ENCODE data around the gene ALPP.
"Not testable (repeated sequence)": the region's sequence is repeated elsewhere in the genome, so short reads cannot be mapped to it uniquely, and the experiment has no call there.

ALPP gene

DNA sequence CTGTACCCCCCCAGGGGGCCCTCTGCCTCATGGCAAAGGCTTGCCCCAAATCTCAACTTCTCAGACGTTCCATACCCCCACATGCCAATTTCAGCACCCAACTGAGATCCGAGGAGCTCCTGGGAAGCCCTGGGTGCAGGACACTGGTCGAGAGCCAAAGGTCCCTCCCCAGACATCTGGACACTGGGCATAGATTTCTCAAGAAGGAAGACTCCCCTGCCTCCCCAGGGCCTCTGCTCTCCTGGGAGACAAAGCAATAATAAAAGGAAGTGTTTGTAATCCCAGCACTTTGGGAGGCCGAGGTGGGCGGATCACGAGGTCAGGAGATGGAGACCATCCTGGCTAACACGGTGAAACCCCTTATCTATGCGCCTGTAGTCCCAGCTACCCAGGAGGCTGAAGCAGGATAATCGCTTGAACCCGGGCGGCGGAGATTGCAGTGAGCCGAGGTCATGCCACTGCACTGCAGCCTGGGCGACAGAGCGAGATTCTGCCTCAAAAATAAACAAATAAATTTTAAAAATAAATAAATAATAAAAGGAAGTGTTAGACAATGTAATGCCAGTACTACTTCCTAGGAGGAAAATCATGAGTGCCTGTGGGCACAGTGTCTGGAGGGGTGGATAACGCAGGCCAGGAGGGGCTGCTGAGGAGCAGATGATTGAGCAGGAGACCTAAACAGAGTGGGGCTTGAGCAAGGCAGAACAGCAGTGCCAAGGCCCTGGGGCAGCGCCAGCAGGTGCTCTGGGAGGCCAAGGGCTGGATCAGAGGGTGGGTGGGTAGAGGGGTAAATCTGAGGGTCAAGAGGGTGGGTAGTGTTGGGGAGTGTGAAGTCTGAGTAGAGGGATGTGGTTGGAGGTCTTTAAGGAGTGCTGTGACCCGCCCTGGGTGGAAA, 4.0 kb downstream of the ALPP start:
- no peak for DNase-seq

DNA sequence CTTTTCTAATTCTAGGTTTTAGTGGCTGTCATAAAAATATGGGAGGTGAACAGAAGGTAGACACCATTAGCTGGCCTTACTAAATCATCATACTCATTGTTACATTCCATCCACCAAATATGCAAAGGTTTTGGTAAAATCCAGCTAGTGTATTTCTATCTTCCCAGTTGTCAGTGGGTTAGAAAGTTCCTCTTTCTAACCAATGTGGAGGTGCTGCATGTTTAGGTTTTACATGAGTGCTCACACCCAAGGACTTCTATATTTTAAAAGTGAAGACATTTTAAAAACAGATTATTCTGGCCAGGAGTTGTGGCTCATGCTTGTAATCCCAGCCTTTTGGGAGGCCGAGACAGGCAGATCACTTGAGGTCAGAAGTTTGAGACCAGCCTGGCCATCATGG, 5.9 kb downstream of the ALPP start:
- DNase-seq, result no peak

DNA sequence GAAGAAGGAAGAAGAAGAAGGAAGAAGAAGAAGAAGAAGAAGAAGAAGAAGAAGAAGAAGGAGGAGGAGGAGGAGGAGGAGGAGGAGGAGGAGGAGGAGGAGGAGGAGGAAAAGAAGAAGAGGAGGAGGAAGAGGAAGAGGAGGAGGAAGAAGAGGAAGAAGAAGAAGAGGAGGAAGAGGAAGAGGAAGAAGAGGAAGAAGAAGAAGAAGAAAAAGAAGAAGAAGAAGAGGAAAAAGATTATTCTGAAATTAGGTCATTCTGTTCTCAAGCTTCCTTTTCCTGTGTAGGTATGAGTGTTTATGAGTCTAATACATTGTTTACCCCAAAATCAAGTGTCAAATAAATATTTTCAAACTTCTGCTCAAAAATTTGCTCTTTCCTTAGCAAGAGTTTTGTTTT, 6.5 kb downstream of the ALPP start:
- DNase-seq, result not testable (repeated sequence)

DNA sequence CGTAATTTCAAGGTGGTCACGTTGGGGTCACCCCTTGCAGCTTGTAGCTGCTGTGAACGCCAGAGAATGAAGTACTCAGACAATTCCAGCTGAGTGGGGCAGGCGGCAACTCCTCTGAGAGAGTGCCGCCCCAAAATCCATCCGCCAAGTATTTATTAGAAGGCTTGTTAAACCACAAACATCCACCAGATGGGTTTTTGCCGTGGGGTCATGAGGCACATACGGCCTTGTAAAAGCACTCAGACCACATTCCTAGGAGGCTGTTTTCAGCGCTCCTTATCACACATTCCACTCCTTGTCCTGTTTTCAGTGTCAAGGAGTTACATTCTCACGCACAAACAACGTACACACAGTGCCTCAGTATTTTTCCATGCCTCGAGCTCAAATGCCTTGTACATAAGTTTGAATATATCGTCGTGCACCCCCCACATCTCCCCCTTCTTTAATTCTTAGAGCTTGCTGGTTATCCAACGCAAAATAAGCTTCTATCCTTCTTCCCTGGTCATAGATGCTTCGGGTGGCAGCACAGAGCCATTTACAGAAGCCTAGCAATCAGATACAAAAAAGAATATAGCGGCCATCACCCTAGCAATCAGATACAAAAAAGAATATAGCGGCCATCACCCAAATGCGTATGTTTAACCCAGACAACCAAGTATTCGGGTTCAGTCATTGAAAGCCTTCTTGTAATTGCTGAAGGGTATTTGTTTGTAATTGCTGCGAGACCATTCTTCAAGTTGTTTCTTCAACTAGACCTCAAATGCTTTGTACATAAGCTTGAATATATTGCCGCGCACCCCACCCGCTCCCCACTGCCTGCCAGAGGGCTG, 7.3 kb downstream of the ALPP start:
- DNase-seq, result no peak

DNA sequence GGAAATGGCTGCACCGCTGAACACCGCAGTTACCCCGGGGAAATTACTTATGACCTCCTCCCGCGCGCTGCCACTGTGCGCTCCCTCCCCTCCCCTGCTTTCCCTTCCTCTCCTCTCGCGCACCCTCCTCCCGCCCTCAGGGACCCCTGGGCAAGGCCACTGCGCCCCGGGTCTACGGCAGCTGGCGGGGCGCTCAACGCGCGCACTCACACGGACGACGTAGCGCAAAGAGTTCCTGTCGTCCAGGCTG, 7.9 kb downstream of the ALPP start:
- DNase-seq, result no peak

DNA sequence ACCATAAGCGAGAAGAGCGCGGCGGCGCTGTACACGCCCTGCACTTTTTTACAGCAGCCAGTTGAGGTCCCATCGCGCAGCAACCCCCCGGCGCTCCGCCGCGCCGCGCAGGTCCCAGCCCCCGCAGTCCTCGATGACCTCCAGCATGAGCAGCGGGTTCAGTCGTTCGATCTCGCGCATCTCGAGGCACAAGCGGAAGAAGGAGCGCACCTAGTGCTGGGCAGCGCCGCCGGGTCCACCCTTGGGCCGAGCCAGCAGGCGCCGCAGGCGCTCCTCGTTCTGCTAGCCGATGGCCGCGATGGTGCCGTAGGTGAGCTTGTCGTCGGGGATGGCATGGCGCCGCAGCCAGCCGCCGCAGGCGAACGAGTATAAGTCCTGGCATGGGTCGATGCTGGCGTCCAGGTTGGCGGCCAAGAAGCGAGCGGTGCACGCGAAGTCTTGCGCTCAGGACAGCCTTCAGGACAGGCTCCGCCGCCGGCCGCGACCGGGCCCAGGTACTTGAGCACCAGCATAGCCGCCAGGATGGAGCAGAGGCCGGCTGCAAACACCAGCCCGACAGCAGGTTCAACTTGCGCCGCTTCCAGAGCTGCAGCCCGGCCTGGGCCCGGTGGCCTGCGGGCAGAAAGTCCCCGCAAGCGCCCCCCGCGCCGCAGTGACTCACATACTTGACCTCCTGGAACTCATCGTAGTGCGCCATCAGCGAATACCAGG, 8.3 kb downstream of the ALPP start:
- no peak for DNase-seq

DNA sequence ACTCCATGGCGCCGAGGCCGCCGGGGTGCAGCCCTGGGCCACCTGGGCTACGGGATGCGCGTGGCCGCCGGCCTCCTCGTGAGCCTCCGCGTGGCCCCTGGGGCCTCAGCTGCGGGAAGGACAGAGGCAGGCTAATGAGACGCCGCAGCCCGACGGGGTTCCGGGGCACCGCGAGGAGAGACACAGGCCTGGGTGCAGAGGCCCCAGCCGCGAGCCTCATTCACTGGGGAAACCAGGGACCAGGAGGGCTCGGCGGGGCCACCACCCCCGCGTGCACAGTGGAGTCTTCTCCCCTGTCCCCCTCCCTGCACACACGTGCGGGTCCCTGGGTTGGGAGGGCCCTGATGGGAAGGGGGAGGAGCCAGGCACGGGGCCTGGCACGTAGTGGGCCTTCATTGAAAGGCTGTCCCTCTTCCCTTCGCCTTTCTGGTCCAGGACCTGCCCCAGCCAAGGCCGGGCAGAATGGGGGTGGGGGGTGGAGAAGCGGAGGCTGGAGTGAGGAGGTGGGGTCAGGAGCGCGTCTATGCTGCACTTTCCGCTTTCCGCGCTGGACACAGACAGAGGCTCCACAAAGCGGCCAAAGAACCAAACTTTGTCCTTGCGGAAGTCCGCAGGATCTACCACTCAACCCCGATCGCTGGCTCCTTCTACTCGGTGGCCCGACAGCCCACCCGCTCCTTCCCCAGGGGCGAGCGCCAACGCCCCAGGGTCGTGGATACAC, 9.1 kb downstream of the ALPP start:
- DNase-seq, result no peak

DNA sequence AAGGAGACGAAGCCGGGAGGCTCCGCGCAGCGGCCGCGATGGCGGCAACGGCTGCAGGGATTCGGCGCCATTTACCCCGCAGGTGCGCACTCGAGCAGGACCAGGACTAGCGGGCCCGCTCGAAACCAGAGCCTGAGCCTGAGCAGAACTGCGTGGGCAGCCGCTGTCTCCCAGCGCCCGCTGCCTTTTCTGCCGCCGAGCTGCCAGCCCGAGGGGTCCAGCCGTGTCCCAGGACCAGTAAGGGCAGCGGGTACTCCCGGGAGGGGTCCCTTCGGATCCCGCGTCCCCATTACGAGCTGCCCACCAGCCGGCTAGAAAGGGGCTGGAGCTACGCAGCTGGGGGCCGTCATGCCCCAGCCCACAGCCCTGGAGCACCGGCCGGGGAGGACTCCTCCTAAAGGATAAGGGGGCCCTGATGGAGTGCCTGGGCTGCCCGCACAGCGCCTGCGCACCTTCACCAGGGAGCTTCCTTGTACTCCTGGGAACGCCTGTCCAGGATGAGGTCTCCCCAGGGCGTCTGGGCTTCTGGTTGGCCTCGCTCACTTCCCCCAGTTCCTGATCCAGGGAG, 9.9 kb downstream of the ALPP start:
- no peak for DNase-seq

DNA sequence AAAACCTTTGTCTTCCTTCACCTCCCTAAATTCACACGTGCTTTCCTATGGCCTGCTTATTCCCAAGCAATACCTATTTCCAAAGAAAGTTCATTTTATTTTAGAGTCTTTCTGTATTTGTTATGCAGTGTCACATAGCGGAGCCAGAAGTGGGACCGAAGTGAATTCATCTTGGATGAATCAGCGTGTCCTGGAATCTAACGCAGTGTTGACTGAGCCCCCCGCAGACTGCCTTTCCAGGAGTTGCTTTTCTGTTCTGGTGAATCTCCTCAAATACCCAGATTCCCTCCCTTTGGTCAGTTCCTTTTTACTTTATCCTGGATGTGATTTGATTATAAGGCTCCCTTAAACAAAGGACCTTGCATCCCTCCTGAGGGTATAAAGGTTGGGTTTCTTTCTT, 10.8 kb downstream of the ALPP start:
- no peak for DNase-seq

DNA sequence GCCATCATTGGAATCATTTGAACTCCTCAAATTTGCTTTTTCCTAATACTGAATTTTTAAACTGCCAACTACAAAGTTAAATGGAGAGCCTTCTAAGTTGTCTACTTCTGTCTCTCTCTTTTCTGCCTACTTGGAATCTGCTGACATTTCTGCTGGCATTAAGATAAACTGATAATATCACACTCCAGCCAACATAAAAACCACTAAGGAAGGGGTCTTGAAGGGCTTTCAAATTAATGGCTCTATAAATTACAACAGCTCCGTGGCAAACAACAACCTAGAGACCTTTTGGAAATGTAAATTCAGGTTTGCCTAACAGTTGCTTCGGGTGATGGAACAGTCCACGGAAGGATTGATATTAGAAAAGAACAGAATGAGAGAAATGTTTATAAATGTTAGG, 12.1 kb downstream of the ALPP start:
- DNase-seq, result no peak

DNA sequence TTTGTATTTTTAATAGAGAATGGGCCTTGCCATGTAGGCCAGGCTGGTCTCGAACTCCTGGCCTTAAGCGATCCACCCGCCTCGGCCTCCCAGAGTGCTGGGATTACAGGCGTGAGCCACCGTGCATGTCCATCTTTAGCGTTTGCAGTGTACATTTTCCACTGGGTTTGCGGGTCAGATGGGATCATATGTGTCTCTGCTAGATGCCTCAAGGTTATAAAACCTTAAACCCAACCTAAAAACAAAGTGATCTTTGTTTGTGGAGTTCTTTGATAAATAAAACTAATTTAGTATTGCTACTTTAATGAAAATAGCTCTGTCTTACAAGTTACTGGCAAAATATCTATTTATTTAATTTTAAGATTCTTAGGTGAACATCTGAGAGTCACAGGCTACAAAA, 15.0 kb downstream of the ALPP start:
- DNase-seq, result no peak

DNA sequence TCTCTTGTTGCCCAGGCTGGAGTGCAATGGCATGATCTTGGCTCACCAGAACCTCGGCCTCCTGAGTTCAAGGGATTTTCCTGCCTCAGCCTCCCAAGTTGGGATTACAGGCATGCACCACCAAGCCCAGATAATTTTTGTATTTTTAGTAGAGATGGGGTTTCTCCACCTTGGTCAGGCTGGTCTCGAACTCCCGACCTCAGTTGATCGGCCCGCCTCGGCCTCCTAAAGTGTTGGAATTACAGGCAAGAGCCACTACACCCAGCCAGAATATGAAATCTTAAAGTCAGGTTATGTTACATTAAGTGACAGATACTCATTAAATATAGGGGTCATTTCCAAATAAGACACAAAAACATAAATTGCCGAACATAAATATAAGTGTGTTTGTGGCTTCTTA, 15.9 kb downstream of the ALPP start:
- not testable (repeated sequence) for DNase-seq

DNA sequence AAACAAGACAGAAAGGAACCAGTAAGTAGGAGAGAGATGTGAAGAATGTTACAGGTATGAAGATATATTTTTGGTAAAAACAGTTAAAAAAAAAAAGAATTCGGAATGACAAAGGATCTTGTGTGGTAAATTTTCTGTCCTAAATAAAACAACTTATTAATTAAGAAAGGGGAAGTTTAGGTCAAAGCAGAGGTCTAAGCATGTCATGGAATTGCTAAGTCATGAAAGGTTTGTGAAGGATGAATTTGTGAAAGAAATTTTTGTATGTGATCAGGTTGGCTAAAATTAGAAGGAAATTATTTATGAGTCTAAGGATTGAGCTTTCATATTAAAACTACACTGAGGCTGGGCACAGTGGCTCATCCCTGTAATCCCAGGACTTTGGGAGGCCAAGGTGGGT, 17.0 kb downstream of the ALPP start:
- DNase-seq, result no peak

DNA sequence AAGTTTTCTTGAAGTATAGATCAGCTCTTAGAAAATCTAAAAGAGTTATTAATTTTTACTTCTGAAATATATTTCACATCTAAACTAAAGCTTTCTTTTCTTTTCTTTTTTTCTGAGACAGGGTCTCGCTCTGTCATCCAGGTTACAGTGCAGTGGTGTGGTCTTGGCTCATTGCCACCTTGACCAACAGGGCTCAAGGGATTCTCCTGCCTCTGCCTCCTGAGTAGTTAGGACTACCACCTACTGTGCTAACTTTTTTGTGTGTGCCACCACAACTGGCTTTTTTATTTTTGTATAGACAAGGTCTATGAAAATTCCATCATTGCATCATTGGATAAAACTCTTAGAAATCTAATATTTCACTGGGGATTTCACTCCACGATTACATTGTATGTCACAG, 18.1 kb downstream of the ALPP start:
- DNase-seq, result no peak

DNA sequence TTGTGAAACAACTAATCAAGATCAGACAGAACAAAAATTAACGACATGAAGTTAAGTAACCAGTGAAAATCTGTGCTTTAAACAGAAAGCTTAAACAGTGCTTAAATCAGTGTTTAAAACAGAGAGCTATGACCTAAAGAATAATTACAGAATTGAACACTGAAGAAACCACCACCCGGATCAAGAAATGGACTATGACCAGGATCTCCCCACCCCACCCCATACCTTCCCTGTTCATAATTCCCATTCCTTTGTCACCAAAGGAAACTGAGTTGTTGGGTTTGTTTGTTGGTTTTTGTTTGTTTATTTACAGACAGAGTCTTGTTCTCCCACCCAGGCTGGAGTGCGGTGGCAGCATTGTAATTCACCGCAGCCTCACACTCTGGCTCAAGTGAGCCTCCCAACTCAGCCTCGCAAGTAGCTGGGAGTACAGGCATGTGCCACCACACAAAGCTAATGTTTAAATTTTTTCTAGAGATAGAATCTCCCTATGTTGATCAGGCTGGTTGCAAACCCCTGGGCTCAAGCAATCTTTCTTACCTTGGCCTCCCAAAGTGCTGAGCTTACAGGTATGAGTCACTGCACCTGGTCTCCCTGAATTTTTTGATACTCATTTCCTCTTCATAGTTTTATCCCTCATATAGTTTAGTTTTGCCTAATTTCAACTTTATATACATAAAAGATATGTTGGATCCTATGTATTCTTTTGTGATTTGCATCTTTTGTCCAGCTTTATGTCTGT, 19.9 kb downstream of the ALPP start:
- DNase-seq, result no peak

DNA sequence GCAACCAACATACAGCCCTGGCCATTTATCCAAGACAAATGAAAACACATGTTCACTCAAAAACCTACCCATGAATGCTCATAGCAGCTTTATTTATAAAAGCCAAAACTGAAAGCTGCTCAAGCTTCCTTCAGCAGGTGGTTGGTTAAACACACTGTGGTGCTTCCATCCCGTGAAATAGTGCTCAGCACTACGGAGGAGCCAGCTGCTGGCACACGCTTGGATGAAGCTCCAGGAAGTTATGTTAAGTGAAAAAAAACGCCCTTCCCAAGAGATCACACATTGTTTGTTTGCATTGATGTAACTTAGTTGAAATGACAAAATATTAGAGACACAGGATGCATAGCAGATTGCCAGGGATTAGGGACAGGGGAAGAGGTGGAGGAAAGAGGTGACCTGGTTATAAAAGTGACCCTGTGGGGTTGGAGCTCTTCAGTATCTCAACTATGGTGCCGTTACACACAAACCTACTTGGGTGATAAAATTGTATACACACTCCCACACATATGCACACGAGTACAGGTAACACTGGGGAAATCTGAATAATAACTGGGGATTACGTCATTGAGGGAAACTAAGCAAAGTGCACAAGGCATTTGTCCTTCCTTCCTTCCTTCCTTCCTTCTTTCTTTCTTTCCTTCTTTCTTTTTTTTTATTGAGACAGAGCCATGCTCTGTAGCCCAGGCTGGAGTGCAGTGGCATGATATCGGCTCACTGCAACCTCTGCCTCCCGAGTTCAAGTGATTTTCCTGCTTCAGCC, 21.9 kb downstream of the ALPP start:
- no peak for DNase-seq

DNA sequence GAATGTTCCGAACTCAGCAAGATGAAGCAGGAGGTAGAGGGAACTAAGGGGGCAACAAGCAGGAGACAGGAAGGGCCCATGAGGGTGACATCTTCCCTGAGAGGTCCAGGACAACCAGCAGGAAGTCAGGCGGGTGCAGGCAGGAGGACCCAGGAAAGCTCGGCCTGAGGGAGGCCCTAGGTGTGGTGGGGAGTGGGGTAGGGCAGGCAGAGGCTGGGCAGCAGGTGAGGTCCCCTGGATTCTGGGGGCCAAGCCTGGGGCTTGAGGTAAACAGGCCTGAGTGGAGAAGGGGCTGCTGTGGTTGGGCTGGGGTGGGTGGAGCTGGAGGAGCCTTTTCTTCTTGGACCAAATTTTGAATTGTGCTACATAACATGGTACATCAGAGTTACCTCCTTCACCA, 24.0 kb downstream of the ALPP start:
- DNase-seq, result no peak

DNA sequence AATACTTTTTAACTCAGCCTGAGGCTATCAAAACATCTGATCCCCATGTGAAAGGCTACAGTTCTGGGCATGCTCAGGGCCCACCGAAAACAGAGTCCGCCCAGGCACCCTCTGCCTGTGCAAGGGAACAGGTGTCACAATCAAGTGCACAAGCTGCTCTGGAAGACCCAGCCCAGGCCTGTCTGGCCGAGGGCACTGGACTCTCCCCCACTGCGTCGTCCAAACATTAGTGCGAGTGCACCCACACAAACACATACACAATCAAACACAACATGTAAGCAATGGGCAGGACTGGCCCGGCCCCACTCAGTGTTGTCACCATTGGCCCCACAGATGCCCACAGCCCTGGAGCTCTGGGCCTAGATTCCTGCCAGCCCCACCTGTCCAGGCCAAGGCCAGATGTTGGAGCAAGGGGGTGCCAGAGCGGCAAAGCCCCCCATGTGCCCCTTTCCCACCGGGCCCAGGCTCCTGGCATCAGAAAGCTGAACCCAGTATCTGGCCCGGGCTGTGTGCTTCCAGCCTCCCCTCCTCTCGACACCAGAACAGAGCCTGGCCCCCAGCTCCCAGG, 27.5 kb downstream of the ALPP start:
- no peak for DNase-seq

DNA sequence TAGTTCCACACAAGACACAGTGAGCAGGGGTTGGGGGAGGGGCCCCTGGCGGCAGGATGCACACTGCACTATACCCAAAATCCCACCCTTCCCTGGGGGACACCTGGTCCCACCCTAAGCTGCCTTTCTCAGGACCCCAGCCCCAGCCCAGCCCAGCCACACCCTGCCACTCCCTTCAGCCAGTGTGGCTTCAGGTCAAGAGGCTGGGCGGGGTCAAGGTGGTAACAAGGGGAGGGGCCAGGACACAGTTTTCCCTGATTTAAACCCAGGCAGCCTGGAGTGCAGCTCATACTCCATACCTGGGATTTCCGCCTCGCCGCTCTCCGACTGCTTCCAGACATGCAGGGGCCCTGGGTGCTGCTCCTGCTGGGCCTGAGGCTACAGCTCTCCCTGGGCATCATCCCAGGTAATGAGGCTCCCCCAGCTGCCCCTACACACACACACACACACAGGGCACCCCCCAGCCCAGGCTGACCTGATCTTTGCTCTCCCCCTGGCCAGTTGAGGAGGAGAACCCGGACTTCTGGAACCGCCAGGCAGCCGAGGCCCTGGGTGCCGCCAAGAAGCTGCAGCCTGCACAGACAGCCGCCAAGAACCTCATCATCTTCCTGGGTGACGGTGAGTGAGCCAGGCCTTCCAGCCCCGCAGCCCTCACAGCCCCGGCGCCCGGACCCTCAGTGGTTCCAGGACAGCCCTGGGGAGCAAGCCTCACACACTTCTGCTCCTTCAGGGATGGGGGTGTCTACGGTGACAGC, 28.2 kb downstream of the ALPP start, which contains the start of gene ALPG:
TSS of gene ALPG (plus strand) at position 289 of the 755 bp plus-strand sequence. CDS start at position 340, 51 bp downstream.
- DNase-seq, result no peak
